Endodermal cell (in vitro differentiated cells): ENCODE data around the gene IRX5. TPM values are rescaled to one million over a fixed set of nuclear protein-coding genes. Genes with fewer than 3 reads are reported as not detected.

Source experiments
- DNase-seq: peaks from one replicate; pipeline ENCODE4 v3.0.0-alpha.2; 2017
- H3K27ac ChIP-seq: 2 replicates; pipeline ENCODE4 v1.5.1; 2013; ENCODE audit warnings: mild to moderate bottlenecking, low read depth, low read length, moderate library complexity
- H3K27me3 ChIP-seq: 2 replicates; pipeline ENCODE4 v1.6.1; 2013; ENCODE audit warnings: mild to moderate bottlenecking, low read length, moderate library complexity; ENCODE audit not compliant: insufficient read depth, control insufficient read depth, poor library complexity, severe bottlenecking
- H3K36me3 ChIP-seq: 2 replicates; pipeline ENCODE4 v1.7.0; 2013; ENCODE audit warnings: mild to moderate bottlenecking, low read length, moderate library complexity; ENCODE audit not compliant: control insufficient read depth, insufficient read depth
- H3K4me1 ChIP-seq: one replicate; pipeline ENCODE4 v1.7.0; 2013; ENCODE audit warnings: low read length; ENCODE audit not compliant: control insufficient read depth, insufficient read depth
- H3K4me3 ChIP-seq: 2 replicates; pipeline ENCODE4 v1.5.1; 2013; ENCODE audit warnings: mild to moderate bottlenecking, low read length, moderate library complexity
- H3K9ac ChIP-seq: 2 replicates; pipeline ENCODE4 v1.6.1; 2013; ENCODE audit warnings: mild to moderate bottlenecking, low read length, moderate library complexity; ENCODE audit not compliant: poor library complexity, severe bottlenecking; ENCODE audit errors: extremely low read depth
- H3K9me3 ChIP-seq: 2 replicates; pipeline ENCODE4 v1.6.1; 2013; ENCODE audit warnings: mild to moderate bottlenecking, low read length, moderate library complexity; ENCODE audit not compliant: control insufficient read depth
- H3K27ac Mint-ChIP-seq: 2 replicates; pipeline ENCODE4 v1.8.0; 2020; ENCODE audit warnings: mixed read lengths
- H3K27me3 Mint-ChIP-seq: 2 replicates; pipeline ENCODE4 v1.8.0; 2021; ENCODE audit warnings: mild to moderate bottlenecking, mixed read lengths; ENCODE audit not compliant: insufficient read depth
- H3K36me3 Mint-ChIP-seq: 2 replicates; pipeline ENCODE4 v1.8.0; 2020; ENCODE audit warnings: low read depth, mixed read lengths
- H3K4me1 Mint-ChIP-seq: 2 replicates; pipeline ENCODE4 v1.8.0; 2020; ENCODE audit warnings: mixed read lengths
- H3K4me3 Mint-ChIP-seq: 2 replicates; pipeline ENCODE4 v1.8.0; 2020; ENCODE audit warnings: mild to moderate bottlenecking, moderate library complexity, mixed read lengths
- H3K9me3 Mint-ChIP-seq: 2 replicates; pipeline ENCODE4 v1.8.0; 2020; ENCODE audit warnings: mild to moderate bottlenecking, mixed read lengths
- WGBS, 2 experiments: methylation state at CpG; one replicate each; pipeline versions ENCODE4 v1.1.5 to v1.1.7; 2013; ENCODE audit warnings: missing lambda C conversion rate in 2 of 2, mixed read lengths in 1 of 2; ENCODE audit not compliant: insufficient coverage in 1 of 2, insufficient read length in 1 of 2; 5-methylcytosine and 5-hydroxymethylcytosine counted together
- total RNA-seq, 2 donors: library from RNA; stranded (reverse); fragmentation: NEBNext Ultra II Directional in 1 of 2; extraction: Animal tissue kit (Norgen Biotek cat#: 25700) in 1 of 2; gene quantifications; 2 replicates in 1 of 2; 3 replicates in 1 of 2; pipeline ENCODE4 v1.2.1, GENCODE V29; 2021
- TF ChIP-seq, protein P1 (sequence below): fragments of 200-600 bp; sonication (generic); conservative IDR thresholded peaks from 2 replicates; pipeline ENCODE4 v1.5.0; 2021; ENCODE audit warnings: antibody characterized with exemption, mild to moderate bottlenecking

Gene IRX5
- total RNA-seq, 2 donors from 2014 or later, result 1.6 to 2.6 TPM

DNA sequence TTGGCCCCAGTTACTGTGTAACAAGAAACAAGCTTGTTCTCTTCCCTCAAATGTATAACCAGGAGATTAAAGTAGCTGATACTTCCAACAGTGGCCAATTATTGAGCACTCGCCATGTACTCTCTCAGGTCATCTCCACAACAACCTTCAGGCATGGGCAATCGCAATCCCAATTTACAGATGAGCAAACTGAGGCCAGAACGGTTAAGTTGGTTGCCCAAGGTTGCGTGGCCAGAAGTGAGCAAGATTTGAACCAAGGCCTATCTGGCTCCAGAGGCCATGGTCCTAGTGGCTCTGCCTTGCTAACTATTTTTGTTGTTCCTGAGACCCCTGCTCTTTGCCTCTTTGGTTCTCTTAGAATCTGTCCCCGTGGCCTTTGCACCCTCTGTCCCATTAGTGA lies 33.6 kb downstream of the IRX5 start:
- Histone ChIP-seq H3K9me3 (no peaks in the 10 kb centered on the region), H3K36me3 (no peaks in the 10 kb centered on the region), H3K4me3 (no peak overlapping the region), H3K27me3 (no peaks in the 10 kb centered on the region), H3K9ac (no peak overlapping the region), H3K4me1 (no peaks in the 10 kb centered on the region), H3K27ac (no peak overlapping the region)
- no peaks in the 10 kb centered on the region for H3K36me3 Mint-ChIP-seq
- H3K4me3 Mint-ChIP-seq, result no peak overlapping the region
- TF ChIP-seq, protein P1, sequence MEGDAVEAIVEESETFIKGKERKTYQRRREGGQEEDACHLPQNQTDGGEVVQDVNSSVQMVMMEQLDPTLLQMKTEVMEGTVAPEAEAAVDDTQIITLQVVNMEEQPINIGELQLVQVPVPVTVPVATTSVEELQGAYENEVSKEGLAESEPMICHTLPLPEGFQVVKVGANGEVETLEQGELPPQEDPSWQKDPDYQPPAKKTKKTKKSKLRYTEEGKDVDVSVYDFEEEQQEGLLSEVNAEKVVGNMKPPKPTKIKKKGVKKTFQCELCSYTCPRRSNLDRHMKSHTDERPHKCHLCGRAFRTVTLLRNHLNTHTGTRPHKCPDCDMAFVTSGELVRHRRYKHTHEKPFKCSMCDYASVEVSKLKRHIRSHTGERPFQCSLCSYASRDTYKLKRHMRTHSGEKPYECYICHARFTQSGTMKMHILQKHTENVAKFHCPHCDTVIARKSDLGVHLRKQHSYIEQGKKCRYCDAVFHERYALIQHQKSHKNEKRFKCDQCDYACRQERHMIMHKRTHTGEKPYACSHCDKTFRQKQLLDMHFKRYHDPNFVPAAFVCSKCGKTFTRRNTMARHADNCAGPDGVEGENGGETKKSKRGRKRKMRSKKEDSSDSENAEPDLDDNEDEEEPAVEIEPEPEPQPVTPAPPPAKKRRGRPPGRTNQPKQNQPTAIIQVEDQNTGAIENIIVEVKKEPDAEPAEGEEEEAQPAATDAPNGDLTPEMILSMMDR, result no peak
- H3K27ac Mint-ChIP-seq, result no peak overlapping the region
- H3K9me3 Mint-ChIP-seq, result no peaks in the 10 kb centered on the region
- H3K27me3 Mint-ChIP-seq, result peaks cover 2% of the 10 kb centered on the region
- no peak for DNase-seq
- WGBS, 2 experiments, result 96 to 100% methylated on average over 5 of the region's 5 CpGs
- H3K4me1 Mint-ChIP-seq, result no peaks in the 10 kb centered on the region

DNA sequence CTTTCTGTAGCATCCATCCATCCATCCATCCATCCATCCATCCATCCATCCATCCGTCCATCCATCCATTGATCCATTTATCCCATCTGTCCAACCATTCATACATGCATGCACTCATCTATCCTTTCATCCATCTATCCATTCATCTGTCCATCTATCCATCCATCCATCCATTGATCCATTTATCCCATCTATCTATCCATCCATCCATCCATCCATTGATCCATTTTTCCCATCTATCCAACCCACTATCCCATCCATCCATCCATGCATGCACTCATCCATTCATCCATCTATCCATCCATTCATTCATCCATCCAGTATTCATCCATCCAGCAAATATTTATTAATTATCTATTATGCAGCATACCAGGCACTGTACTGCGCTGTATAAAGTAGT lies 34.8 kb downstream of the IRX5 start:
- Mint-ChIP-seq H3K27ac (no peak overlapping the region), H3K9me3 (peaks cover 3% of the 10 kb centered on the region), H3K4me1 (no peaks in the 10 kb centered on the region), H3K27me3 (peaks cover 2% of the 10 kb centered on the region), H3K4me3 (no peak overlapping the region), H3K36me3 (no peaks in the 10 kb centered on the region)
- WGBS, 2 experiments, result 88% methylated on average over 1 to 2 of the region's 2 CpGs
- Histone ChIP-seq H3K27me3 (no peaks in the 10 kb centered on the region), H3K36me3 (no peaks in the 10 kb centered on the region), H3K9ac (no peak overlapping the region), H3K4me3 (no peak overlapping the region), H3K9me3 (no peaks in the 10 kb centered on the region), H3K4me1 (no peaks in the 10 kb centered on the region), H3K27ac (no peak overlapping the region)
- no peak for DNase-seq
- TF ChIP-seq, protein P1, result no peak

DNA sequence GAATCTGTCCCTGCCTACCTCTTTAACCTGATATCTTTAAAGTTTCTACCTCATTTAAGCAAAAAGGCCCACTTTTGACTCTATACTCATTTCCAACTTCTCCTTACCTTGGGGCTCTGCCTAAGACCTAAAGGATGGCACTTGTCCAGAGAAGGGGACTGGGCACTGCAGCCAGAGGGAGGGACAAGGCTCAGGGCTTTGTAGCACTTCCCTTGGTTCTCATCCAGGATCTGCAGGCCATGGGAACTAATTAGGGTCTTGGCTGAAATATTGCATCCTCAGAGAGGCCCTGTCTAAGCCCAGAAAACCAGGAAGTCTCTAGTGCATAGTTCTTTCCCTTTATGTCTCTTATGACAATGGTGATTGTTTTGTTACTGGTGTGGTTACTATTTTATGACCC lies 37.3 kb downstream of the IRX5 start:
- Mint-ChIP-seq H3K4me3 (no peak overlapping the region), H3K9me3 (peaks cover 3% of the 10 kb centered on the region), H3K4me1 (no peaks in the 10 kb centered on the region), H3K36me3 (no peaks in the 10 kb centered on the region), H3K27me3 (peaks cover 2% of the 10 kb centered on the region), H3K27ac (no peak overlapping the region)
- no peaks in the 10 kb centered on the region for H3K9me3 ChIP-seq
- no peak overlapping the region for H3K4me3 ChIP-seq
- DNase-seq, result no peak
- no peaks in the 10 kb centered on the region for H3K27me3 ChIP-seq
- TF ChIP-seq, protein P1, result no peak
- no peaks in the 10 kb centered on the region for H3K4me1 ChIP-seq
- H3K9ac ChIP-seq, result no peak overlapping the region
- no peak overlapping the region for H3K27ac ChIP-seq
- H3K36me3 ChIP-seq, result no peaks in the 10 kb centered on the region
